Measurements from ENCODE around the gene CXCL14. TPM values are rescaled to one million over a fixed set of nuclear protein-coding genes. Genes with fewer than 3 reads are reported as not detected.
A peak's percentile ranks its signal among the peaks of the same experiment; 100 is the strongest.

The CXCL14 gene
- total RNA-seq, 2 donors from 2014 or later: 0.20 to 0.44 TPM

GRCh38 chr5:135560858-135561257, 17.9 kb downstream of the CXCL14 start:
- H3K36me3 Mint-ChIP-seq (ENCODE audit: low read depth): no peaks in the 10 kb centered on the region
- peaks cover 56% of the 10 kb centered on the region for H3K27me3 Mint-ChIP-seq (ENCODE audit: insufficient read depth)
- 14 to 15% methylated on average over 14 of the region's 14 CpGs for WGBS, 2 experiments (ENCODE audit: insufficient coverage in 1 of 2, insufficient read length in 1 of 2)
- H3K27ac Mint-ChIP-seq: no peak overlapping the region
- Histone ChIP-seq H3K27ac (ENCODE audit: low read depth, low read length) (no peak overlapping the region), H3K4me3 (ENCODE audit: low read length) (no peak overlapping the region), H3K9ac (ENCODE audit: extremely low read depth, low read length, poor library complexity, severe bottlenecking) (no peak overlapping the region), H3K9me3 (ENCODE audit: control insufficient read depth, low read length) (no peaks in the 10 kb centered on the region), H3K36me3 (ENCODE audit: control insufficient read depth, insufficient read depth, low read length) (no peaks in the 10 kb centered on the region), H3K27me3 (ENCODE audit: control insufficient read depth, insufficient read depth, low read length, poor library complexity, severe bottlenecking) (peaks cover 9% of the 10 kb centered on the region), H3K4me1 (ENCODE audit: control insufficient read depth, insufficient read depth, low read length) (no peaks in the 10 kb centered on the region)
- no peaks in the 10 kb centered on the region for H3K9me3 Mint-ChIP-seq
- H3K4me1 Mint-ChIP-seq: peaks cover 8% of the 10 kb centered on the region
- no peak overlapping the region for H3K4me3 Mint-ChIP-seq
- DNase-seq: peak; percentile 96
- TF ChIP-seq CTCF (conservative IDR thresholded peaks at IDR 0.05): peak; percentile 94

DNA sequence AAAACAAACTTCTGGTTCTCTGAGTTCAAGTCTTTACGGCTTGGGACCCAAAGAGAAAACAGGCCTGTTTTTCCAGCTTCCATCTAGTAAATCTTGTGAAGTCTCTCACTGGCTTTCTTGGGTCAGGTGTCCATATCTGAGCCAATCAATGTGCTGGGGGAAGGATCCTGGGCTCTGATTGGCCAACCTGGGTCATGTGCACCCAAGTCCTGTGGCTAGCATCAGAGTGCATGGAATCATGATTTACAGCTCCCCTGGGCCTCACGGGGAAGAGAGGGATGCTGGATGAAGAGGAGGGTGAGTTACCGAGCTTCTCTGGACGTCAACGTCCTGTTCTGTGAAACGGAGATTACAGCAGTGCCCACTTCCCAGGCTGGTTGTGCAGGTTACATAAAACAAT, 19.4 kb downstream of the CXCL14 start:
- H3K27ac Mint-ChIP-seq: no peak overlapping the region
- no peak for TF ChIP-seq CTCF (conservative IDR thresholded peaks at IDR 0.05)
- no peaks in the 10 kb centered on the region for H3K36me3 ChIP-seq (ENCODE audit: control insufficient read depth, insufficient read depth, low read length)
- no peaks in the 10 kb centered on the region for H3K4me1 ChIP-seq (ENCODE audit: control insufficient read depth, insufficient read depth, low read length)
- no peak overlapping the region for H3K4me3 ChIP-seq (ENCODE audit: low read length)
- H3K9me3 ChIP-seq (ENCODE audit: control insufficient read depth, low read length): no peaks in the 10 kb centered on the region
- DNase-seq: peak; percentile 70
- H3K27ac ChIP-seq (ENCODE audit: low read depth, low read length): no peak overlapping the region
- H3K4me1 Mint-ChIP-seq: peaks cover 4% of the 10 kb centered on the region
- peaks cover 50% of the 10 kb centered on the region for H3K27me3 Mint-ChIP-seq (ENCODE audit: insufficient read depth)
- 92% methylated on average over 6 of the region's 6 CpGs for WGBS, 2 experiments (ENCODE audit: insufficient coverage in 1 of 2, insufficient read length in 1 of 2)
- no peak overlapping the region for H3K4me3 Mint-ChIP-seq
- no peak overlapping the region for H3K9ac ChIP-seq (ENCODE audit: extremely low read depth, low read length, poor library complexity, severe bottlenecking)
- no peaks in the 10 kb centered on the region for H3K9me3 Mint-ChIP-seq
- H3K27me3 ChIP-seq (ENCODE audit: control insufficient read depth, insufficient read depth, low read length, poor library complexity, severe bottlenecking): peaks cover 9% of the 10 kb centered on the region
- no peaks in the 10 kb centered on the region for H3K36me3 Mint-ChIP-seq (ENCODE audit: low read depth)

GRCh38 chr5:135557076-135557838, 21.5 kb downstream of the CXCL14 start:
- Mint-ChIP-seq H3K27me3 (ENCODE audit: insufficient read depth) (peaks cover 53% of the 10 kb centered on the region), H3K27ac (no peak overlapping the region), H3K9me3 (no peaks in the 10 kb centered on the region), H3K4me3 (no peak overlapping the region), H3K4me1 (peaks cover 4% of the 10 kb centered on the region), H3K36me3 (ENCODE audit: low read depth) (no peaks in the 10 kb centered on the region)
- Histone ChIP-seq H3K4me3 (ENCODE audit: low read length) (no peak overlapping the region), H3K4me1 (ENCODE audit: control insufficient read depth, insufficient read depth, low read length) (no peaks in the 10 kb centered on the region), H3K36me3 (ENCODE audit: control insufficient read depth, insufficient read depth, low read length) (no peaks in the 10 kb centered on the region), H3K27me3 (ENCODE audit: control insufficient read depth, insufficient read depth, low read length, poor library complexity, severe bottlenecking) (peaks cover 26% of the 10 kb centered on the region), H3K9me3 (ENCODE audit: control insufficient read depth, low read length) (no peaks in the 10 kb centered on the region), H3K9ac (ENCODE audit: extremely low read depth, low read length, poor library complexity, severe bottlenecking) (no peak overlapping the region), H3K27ac (ENCODE audit: low read depth, low read length) (no peak overlapping the region)
- no peak for DNase-seq
- WGBS, 2 experiments (ENCODE audit: insufficient coverage in 1 of 2, insufficient read length in 1 of 2): 77 to 88% methylated on average over 8 to 11 of the region's 11 CpGs
- TF ChIP-seq CTCF (conservative IDR thresholded peaks at IDR 0.05): no peak
